SK-N-SH (cell line): Measurements from ENCODE around the gene ALKBH2.

Experiments used
- POLR2AphosphoS5 ChIP-seq: IDR thresholded peaks from 2 replicates; pipeline ENCODE4 v1.6.1; 2012; ENCODE audit warnings: low read depth, low read length
- RAD21 ChIP-seq: IDR thresholded peaks from 2 replicates; pipeline ENCODE4 v1.6.1; 2012; ENCODE audit warnings: mild to moderate bottlenecking, low read length
- RCOR1 ChIP-seq: fragments of 150-350 bp; IDR thresholded peaks from 2 replicates; pipeline ENCODE4 v1.6.1; 2017; ENCODE audit warnings: antibody characterized with exemption, low read length
- TF ChIP-seq, protein P1 (sequence below): fragments of 150-350 bp; IDR thresholded peaks from 2 replicates; pipeline ENCODE4 v1.6.1; 2016; ENCODE audit warnings: mild to moderate bottlenecking, low read depth, low read length
- TF ChIP-seq, protein P2 (sequence below): fragments of 200-600 bp; sonication (generic); IDR thresholded peaks from 2 replicates; pipeline ENCODE4 v1.6.1; 2017; ENCODE audit warnings: antibody characterized with exemption, mild to moderate bottlenecking, moderate library complexity
- TF ChIP-seq, protein P3 (sequence below): IDR thresholded peaks from 2 replicates; pipeline ENCODE4 v1.4.0; 2012; ENCODE audit warnings: low read depth, borderline replicate concordance

DNA sequence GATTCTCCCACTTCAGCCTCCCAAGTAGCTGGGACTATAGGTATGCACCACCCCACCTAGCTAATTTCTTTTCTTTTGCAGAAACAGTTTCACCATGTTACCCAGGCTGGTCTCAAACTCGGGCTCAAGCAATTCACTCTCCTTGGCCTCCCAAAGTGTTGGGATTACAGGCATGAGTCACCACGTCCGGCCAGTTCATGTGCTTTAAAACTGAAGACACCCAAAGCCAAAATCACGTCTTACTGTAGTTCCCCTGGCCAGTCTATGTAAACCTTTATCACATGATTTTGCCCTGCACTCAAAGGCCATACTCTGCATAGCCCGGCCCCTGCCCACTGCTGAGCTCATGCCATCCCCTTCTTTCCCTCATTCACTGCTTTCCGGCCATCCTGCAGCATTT, 4.5 kb downstream of the ALKBH2 start:
- TF ChIP-seq, protein P1, sequence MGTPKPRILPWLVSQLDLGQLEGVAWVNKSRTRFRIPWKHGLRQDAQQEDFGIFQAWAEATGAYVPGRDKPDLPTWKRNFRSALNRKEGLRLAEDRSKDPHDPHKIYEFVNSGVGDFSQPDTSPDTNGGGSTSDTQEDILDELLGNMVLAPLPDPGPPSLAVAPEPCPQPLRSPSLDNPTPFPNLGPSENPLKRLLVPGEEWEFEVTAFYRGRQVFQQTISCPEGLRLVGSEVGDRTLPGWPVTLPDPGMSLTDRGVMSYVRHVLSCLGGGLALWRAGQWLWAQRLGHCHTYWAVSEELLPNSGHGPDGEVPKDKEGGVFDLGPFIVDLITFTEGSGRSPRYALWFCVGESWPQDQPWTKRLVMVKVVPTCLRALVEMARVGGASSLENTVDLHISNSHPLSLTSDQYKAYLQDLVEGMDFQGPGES: no peak
- TF ChIP-seq POLR2AphosphoS5: no peak
- TF ChIP-seq RCOR1: no peak
- TF ChIP-seq, protein P2, sequence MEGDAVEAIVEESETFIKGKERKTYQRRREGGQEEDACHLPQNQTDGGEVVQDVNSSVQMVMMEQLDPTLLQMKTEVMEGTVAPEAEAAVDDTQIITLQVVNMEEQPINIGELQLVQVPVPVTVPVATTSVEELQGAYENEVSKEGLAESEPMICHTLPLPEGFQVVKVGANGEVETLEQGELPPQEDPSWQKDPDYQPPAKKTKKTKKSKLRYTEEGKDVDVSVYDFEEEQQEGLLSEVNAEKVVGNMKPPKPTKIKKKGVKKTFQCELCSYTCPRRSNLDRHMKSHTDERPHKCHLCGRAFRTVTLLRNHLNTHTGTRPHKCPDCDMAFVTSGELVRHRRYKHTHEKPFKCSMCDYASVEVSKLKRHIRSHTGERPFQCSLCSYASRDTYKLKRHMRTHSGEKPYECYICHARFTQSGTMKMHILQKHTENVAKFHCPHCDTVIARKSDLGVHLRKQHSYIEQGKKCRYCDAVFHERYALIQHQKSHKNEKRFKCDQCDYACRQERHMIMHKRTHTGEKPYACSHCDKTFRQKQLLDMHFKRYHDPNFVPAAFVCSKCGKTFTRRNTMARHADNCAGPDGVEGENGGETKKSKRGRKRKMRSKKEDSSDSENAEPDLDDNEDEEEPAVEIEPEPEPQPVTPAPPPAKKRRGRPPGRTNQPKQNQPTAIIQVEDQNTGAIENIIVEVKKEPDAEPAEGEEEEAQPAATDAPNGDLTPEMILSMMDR: no peak
- TF ChIP-seq RAD21: no peak
- TF ChIP-seq, protein P3, sequence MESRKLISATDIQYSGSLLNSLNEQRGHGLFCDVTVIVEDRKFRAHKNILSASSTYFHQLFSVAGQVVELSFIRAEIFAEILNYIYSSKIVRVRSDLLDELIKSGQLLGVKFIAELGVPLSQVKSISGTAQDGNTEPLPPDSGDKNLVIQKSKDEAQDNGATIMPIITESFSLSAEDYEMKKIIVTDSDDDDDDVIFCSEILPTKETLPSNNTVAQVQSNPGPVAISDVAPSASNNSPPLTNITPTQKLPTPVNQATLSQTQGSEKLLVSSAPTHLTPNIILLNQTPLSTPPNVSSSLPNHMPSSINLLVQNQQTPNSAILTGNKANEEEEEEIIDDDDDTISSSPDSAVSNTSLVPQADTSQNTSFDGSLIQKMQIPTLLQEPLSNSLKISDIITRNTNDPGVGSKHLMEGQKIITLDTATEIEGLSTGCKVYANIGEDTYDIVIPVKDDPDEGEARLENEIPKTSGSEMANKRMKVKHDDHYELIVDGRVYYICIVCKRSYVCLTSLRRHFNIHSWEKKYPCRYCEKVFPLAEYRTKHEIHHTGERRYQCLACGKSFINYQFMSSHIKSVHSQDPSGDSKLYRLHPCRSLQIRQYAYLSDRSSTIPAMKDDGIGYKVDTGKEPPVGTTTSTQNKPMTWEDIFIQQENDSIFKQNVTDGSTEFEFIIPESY: no peak
